ENCODE data around the gene GSG1L.

GSG1L gene

DNA sequence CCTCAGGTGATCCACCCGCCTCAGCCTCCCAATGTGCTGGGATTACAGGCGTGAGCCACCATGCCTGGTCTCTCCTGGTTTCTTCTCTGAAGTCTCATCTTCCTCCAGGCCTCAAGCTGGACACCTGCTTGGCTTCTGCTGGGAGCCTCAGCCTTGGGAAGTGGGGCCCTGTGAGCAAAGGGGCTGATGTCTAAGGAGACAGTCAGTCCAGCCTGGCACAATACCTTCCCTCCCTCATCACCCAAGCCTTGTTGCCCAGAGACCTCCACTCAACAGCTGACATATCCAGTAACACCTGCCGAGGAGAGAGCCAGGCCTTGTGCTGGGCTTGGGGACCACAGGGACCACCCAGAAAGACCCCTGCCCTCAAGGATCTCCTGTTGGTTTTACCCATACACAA, 251.6 kb downstream of the GSG1L start:
- no peak for TF ChIP-seq ZFX (IDR thresholded peaks at IDR 0.05)
- TF ChIP-seq, protein P1, sequence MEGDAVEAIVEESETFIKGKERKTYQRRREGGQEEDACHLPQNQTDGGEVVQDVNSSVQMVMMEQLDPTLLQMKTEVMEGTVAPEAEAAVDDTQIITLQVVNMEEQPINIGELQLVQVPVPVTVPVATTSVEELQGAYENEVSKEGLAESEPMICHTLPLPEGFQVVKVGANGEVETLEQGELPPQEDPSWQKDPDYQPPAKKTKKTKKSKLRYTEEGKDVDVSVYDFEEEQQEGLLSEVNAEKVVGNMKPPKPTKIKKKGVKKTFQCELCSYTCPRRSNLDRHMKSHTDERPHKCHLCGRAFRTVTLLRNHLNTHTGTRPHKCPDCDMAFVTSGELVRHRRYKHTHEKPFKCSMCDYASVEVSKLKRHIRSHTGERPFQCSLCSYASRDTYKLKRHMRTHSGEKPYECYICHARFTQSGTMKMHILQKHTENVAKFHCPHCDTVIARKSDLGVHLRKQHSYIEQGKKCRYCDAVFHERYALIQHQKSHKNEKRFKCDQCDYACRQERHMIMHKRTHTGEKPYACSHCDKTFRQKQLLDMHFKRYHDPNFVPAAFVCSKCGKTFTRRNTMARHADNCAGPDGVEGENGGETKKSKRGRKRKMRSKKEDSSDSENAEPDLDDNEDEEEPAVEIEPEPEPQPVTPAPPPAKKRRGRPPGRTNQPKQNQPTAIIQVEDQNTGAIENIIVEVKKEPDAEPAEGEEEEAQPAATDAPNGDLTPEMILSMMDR (conservative IDR thresholded peaks at IDR 0.05) = no peak

DNA sequence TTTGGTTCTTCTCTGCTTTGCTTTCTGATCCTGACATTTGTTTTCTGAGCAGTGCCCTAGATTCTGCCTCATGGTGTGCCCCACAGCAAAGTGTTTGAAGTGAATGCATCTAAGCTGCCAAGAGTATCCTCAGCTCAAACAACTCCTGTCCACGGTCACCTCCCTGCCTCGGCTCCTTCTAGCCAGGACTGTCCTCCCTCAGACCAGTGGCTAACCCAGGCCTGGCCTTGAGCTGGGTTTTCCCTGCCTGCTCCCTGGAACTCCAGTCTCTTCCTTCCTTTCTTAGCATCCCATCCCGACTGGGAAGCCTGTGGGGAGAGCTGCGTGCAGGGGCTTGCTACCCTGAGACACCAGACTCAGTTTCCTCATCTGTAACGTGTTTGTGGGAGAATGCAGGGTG, 256.5 kb downstream of the GSG1L start:
- H3K27ac ChIP-seq = no peak overlapping the region
- TF ChIP-seq, protein P1 (conservative IDR thresholded peaks at IDR 0.05) = no peak
- TF ChIP-seq ZFX (IDR thresholded peaks at IDR 0.05) = no peak

More for the DNA sequence above, 251.6 kb downstream of the GSG1L start:
- no peak overlapping the region for H3K27ac ChIP-seq

DNA sequence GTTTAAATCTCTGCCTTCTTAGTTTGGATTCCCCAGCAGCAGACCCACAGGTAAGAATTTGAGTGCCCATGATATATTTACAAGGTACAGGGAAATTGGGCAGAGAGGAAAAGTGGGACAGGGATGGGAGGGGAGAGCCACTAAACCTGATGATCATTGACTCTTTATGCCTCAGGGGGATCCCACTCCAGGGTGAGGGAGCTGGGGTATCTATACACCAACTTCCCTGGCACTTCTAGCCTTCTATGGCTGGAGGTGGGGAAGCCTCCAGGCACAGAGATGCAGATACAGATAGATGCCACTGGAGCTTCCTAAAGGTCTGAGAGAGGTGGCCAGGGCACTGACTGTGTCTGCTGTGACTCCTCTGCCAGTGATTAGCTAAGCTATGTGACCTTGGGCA, 257.1 kb downstream of the GSG1L start:
- TF ChIP-seq, protein P1 (conservative IDR thresholded peaks at IDR 0.05) = no peak
- TF ChIP-seq ZFX (IDR thresholded peaks at IDR 0.05) = no peak
- no peak overlapping the region for H3K27ac ChIP-seq

DNA sequence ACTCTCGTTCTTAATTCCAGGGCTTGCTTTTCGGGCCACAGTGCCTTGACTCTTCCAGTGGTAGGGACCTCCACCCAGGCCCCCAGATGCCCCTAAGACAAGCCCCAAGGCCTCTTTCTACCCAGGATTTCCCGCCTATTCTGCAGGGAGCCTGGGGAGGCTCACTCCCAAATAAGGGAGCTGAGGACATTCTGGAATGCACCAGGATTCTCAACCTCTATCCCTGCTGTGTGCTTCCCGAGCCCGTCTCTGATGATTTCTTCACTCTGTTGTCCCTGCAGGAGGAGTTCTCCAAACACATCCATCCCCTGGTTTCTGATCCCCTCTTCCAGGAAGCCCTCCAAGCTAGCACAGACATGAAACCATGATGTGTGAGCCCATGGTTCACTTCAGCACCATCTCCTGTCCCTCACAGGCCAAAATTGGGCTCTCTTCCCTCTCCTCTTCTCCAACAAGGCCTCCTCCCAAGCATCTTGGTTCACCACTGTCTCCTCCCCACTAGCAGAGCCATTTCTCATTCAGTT, 257.6 kb downstream of the GSG1L start:
- TF ChIP-seq, protein P1 (conservative IDR thresholded peaks at IDR 0.05) = no peak
- no peak for TF ChIP-seq ZFX (IDR thresholded peaks at IDR 0.05)
- H3K27ac ChIP-seq = no peak overlapping the region

DNA sequence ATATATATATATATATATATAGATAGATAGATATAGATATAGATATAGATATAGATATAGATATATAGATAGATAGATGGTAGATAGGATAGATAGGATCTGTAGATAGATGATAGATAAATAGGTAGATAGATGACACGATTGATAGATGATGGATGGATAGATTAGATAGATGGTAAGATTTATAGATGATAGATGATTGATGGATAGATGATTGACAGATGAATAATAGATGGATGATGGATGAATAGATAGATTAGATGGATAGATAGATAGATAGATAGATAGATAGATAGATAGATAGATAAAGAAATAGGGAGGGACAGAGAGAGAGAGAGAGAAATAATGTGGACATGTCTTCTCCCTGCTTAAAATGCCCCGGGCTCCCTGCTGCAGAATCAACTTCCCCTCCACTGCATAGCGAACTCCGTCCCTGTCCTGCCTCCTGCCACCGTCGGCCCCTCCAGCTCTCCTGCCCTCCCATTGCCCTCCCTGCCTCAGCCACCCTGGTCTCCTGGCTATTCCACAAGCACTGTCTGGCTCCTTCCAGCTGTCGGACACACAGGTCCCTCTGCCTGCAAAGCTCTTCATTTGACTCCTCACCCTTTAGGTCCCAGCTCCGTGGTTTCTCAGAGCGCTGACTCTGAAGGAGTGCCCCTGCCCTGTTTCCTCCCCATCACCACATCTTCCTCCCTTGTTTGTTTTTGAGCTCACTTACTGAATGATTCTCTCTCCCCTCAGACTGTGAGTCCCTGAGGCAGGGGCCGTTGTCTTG, 259.6 kb downstream of the GSG1L start:
- TF ChIP-seq, protein P1 (conservative IDR thresholded peaks at IDR 0.05) = no peak
- TF ChIP-seq ZFX (IDR thresholded peaks at IDR 0.05) = no peak
- H3K27ac ChIP-seq = no peak overlapping the region

DNA sequence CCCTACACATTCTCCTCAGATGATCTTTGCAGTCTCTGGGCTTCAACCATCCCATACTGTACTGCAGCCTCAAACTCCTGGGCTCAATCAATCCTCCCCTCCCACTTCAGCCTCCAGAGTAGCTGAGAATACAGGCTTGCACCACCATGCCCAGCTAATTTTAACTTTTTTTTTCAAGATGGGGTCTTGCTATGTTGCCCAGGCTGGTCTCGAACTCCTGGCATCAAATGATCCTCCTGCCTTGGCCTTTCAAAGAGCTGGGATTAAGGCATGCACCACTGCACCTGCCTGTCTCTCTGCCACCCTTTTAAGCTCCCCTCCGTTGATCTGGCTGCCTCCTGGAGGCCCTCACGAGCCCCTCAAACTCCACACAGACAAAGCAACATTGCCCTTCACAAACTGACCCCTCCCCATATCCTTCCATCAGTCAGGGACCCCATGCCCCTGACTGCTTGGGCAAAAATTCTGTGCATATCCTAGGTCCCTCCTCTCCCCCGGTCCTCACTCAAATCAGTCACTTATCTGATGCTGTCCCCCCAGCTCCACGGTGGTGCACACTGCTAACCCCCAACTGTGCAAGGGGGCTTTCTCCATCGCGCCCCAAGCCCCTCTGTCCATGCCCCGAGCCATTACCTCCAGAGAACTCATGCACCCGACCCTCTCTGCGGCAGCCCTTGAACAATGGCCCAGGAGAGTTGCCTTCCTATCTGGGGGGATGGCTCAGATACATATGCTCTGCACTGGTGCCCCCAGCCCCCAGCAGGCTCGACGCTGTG, 260.7 kb downstream of the GSG1L start:
- no peak overlapping the region for H3K27ac ChIP-seq
- TF ChIP-seq, protein P1 (conservative IDR thresholded peaks at IDR 0.05) = no peak
- TF ChIP-seq ZFX (IDR thresholded peaks at IDR 0.05) = no peak

Data from C4-2B (cell line).